Right lung (tissue), 5 donors: ENCODE results near the gene IGFL3. TPM values are rescaled to one million over a fixed set of nuclear protein-coding genes. Genes with fewer than 3 reads are reported as not detected.
"Not testable (repeated sequence)": the region's sequence is repeated elsewhere in the genome, so short reads cannot be mapped to it uniquely, and the experiment has no call there.

Source experiments
- DNase-seq, 2 donors: peaks; one replicate each; pipeline ENCODE4 v3.0.0-alpha.2; 2013
- polyA plus RNA-seq, 5 donors: library from polyadenylated mRNA; unstranded; fragments of 120-200 nt; gene quantifications; one replicate each; pipeline versions ENCODE4 v1.2.1 to v1.2.3, GENCODE V29; 2013; ENCODE audit warnings: inconsistent platforms in 1 of 5, low replicate concordance in 1 of 5; ENCODE audit not compliant: insufficient read length in 5 of 5, insufficient read depth in 1 of 5

IGFL3 gene
- polyA plus RNA-seq, 5 donors: not detected

- DNase-seq: no peak
These were observed 1.6 kb upstream of the IGFL3 start for GRCh38 chr19:46126086-46126580.

- DNase-seq: no peak
These were observed 959 bp upstream of the IGFL3 start for GRCh38 chr19:46125447-46125846.

- DNase-seq: no peak
These were observed 6.4 kb downstream of the IGFL3 start for GRCh38 chr19:46118136-46118535.

- no peak for DNase-seq
These were observed 8.4 kb downstream of the IGFL3 start for GRCh38 chr19:46116121-46116520.

- no peak for DNase-seq
These were observed 8.9 kb downstream of the IGFL3 start for GRCh38 chr19:46115396-46116106.

GRCh38 chr19:46113726-46114125 lies 10.8 kb downstream of the IGFL3 start:
- DNase-seq: no peak

GRCh38 chr19:46112527-46112926 lies 12.0 kb downstream of the IGFL3 start:
- no peak for DNase-seq

GRCh38 chr19:46111376-46111775 lies 13.1 kb downstream of the IGFL3 start:
- DNase-seq: no peak

GRCh38 chr19:46109876-46110275 lies 14.6 kb downstream of the IGFL3 start:
- DNase-seq: no peak

- no peak for DNase-seq
These were observed 17.1 kb downstream of the IGFL3 start for GRCh38 chr19:46107371-46107770.

GRCh38 chr19:46102333-46102732 lies 22.2 kb downstream of the IGFL3 start:
- not testable (repeated sequence) for DNase-seq

- no peak for DNase-seq
These were observed 23.2 kb downstream of the IGFL3 start for GRCh38 chr19:46101293-46101692.

GRCh38 chr19:46100344-46100743 lies 24.1 kb downstream of the IGFL3 start:
- DNase-seq: no peak

- no peak for DNase-seq
These were observed 34.0 kb downstream of the IGFL3 start for GRCh38 chr19:46090444-46090843.

GRCh38 chr19:46089432-46089831 lies 35.1 kb downstream of the IGFL3 start:
- no peak for DNase-seq

- DNase-seq: no peak
These were observed 36.4 kb downstream of the IGFL3 start for GRCh38 chr19:46088101-46088500.

GRCh38 chr19:46085888-46086287 lies 38.6 kb downstream of the IGFL3 start:
- DNase-seq: no peak

- no peak for DNase-seq
These were observed 41.8 kb downstream of the IGFL3 start for GRCh38 chr19:46082728-46083050.

GRCh38 chr19:46081928-46082727 lies 42.4 kb downstream of the IGFL3 start:
- DNase-seq: peak; percentile 21 to 34

- DNase-seq: no peak
These were observed 43.9 kb downstream of the IGFL3 start for GRCh38 chr19:46080561-46080960.

- DNase-seq: no peak
These were observed 44.9 kb downstream of the IGFL3 start for GRCh38 chr19:46079576-46079975.

- DNase-seq: peak in 1 of 2 donors; percentile 32
These were observed 45.7 kb downstream of the IGFL3 start for GRCh38 chr19:46078573-46079332.

- no peak for DNase-seq
These were observed 46.7 kb downstream of the IGFL3 start for GRCh38 chr19:46077815-46078167.
